ENCODE measurements around the gene NDST1.
"Not testable (repeated sequence)": the region's sequence is repeated elsewhere in the genome, so short reads cannot be mapped to it uniquely, and the experiment has no call there.

Gene NDST1

GRCh38 chr5:150508828-150509227 is 897 bp downstream of the NDST1 start:
- no peak for DNase-seq

GRCh38 chr5:150509992-150510391 is 2.1 kb downstream of the NDST1 start:
- no peak for DNase-seq

DNA sequence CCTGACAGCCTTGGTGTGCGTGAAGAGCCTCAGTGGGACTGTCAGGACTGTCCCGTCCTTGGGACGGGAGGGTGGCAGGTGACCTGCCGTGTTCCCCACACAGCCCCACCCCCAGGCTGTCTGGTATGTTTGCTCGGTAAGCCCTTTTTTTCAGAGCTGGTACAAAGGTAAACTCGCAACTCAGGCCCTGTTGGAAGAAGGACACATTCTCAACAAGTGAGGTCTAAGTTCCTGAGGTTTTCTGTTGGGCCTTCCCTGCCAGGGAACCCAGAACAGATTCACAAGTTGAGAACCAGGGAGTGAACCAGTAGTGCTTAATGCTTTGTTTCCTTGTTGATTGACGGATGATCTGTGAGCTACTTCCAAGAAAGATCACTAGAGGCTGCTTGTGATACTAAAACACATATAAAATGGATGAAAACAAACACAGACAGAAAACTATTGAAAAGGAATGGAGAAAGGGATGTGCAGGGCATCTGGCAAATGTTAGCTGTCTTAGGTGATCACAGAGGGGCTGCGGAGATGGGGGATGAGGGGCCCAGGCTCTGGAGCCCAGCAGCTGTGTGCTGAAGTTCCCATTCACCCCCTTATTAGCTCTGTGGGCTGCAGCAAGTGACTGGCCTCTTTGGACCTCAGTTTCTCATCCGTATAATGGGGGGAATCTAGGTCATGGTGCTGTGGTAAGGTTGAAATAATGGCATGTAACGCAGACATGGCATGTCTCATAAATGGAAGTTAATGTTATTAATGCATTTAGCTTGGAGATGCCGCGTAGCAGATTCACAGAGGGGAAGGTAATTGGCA is 2.7 kb downstream of the NDST1 start:
- DNase-seq: no peak

GRCh38 chr5:150511578-150512367 is 3.8 kb downstream of the NDST1 start:
- no peak for DNase-seq

GRCh38 chr5:150512368-150512747 is 4.4 kb downstream of the NDST1 start:
- no peak for DNase-seq

DNA sequence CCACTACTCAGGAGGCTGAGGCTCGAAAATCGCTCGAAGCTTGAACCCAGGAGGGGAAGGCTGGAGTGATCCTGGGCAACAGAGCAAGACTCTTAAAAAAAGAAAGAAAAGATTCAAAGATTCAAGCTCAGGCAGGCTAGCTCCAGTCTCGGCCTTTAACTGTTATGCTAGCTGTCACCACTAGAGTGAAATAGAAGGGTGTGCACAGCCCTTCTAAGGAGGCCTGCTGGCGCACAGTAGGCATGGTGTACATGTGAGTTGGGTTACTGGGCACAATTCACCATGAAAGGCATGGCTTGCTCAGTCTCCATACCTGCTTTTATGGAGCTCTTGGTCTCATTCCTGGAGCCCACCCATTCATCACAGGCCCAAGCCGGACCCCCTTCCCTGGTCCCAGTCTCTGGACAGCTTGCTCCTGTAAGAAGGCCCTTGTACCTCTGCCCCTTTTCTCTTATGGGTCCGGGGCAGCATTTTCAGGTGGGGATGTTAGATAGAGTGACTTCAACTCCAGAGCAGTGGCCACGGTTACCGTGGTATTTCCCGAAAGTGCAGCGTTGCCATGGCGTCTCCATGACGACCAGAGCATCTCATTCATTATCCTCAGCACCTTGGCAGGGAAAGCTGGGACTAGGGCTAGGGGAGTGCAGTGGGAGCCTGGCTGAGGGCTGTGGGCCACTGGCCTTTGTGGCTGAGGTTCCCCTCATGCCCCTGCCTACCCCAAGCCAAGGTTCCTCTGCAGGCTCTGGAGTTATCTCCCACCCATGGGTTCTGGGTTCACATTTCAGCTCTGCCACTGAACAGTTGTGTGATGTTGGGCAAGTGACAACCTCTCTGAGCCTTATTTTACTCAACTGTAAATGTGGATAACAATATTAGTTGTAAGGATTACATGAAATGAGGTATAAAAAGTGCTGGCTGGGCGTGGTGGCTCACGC is 5.7 kb downstream of the NDST1 start:
- DNase-seq: peak in 1 of 2 experiments; percentile 6

DNA sequence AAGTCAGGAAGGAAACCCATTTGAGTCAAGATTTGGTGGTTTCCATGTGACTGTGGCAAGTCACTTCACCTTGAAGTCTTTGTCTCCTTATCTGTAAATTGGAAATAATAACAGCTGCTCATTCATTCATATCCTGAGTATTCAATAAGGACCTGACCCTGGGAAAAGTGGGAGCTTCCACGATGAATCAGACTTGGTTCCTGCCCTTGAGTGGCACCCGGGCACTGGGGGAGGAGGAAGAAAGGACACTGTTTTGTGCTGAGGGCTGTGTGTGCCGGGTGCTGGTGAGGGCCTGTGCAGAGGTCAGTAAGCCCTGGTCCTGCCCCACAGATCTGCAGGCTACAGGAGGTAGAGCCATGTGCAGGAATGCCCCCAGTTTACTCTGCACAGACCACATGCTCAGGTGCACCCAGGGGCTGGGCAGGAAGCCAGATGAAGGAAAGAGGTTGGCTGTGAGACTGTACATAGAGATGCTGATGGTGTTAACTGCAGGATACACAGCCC is 6.8 kb downstream of the NDST1 start:
- no peak for DNase-seq

DNA sequence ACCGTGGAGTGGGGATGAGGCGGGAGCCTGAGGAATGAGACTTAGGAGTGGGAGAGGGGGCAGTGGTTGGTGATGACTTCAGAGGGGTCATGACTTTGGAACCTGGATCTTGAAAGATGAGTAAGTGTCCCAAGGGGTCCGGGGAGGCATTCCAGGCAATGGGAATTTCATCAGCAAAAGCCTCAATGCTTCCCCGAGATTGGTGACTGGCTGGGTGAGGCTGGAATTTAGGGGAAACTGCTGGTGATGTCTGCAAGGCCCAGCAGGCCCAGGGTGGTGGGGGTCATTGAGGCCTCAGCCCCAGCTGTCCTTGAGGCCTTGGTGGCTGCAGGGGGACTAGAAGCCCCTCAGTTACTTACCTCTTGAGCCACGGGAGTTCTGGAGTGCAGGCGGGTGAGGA is 7.5 kb downstream of the NDST1 start:
- DNase-seq: no peak

GRCh38 chr5:150516011-150516410 is 8.1 kb downstream of the NDST1 start:
- no peak for DNase-seq

GRCh38 chr5:150517272-150518152 is 9.6 kb downstream of the NDST1 start:
- DNase-seq: no peak

DNA sequence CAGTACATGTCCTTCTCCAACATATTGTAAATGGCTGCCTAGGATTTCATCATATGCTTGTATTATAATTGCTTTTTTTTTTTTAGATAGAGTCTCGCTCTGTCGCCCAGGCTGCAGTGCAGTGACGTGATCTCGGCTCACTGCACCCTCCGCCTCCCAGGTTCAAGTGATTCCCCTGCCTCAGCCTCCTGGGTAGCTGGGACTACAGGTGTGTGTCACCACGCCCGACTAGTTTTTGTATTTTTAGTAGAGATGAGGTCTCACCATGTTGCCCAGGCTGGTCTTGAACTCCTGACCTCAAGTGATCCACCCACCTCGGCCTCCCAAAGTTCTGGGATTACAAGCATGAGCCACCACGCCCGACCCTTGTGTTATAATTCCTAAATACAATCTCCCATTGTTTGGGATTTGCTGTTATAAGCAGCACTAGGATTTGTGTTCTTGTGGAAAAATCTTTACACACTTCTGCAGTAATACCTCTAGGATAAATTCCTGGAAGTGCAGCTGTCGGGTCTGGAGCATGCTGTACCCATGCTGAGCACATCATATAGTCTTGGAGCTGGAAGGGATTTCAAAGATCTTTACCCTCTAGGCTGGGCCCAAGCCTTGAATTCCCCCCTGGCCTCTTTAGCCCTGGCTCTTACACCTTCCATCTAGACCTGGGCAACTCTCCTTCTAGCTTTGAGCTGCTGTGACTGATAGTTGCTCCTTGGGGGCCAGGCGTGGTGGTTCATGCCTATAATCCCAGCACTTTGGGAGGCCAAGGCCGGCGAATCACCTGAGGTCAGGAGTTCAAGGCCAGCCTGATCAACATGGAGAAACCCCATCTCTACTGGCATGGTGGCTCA is 11.0 kb downstream of the NDST1 start:
- not testable (repeated sequence) for DNase-seq

DNA sequence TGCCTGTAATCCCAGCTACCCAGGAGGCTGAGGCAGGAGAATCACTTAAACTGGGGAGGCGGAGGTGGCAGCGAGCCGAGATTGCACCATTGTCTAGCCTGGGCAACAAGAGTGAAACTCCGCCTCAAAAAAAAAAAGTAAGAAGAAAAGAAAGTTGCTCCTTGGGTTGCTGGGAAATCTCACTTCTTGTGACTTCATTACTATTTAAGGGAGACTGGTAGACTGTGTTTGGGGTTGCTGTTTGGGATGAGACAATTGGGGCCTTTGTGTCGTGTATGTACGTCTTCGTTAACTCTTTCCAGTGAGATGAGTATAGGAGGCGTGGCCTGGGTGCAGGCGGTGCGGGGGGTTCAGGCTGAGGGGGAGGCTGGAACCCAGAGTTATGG is 11.6 kb downstream of the NDST1 start:
- no peak for DNase-seq

- no peak for DNase-seq
Measured at GRCh38 chr5:150519978-150520377, 12.0 kb downstream of the NDST1 start.

GRCh38 chr5:150520747-150521521 is 13.0 kb downstream of the NDST1 start:
- no peak for DNase-seq

- no peak for DNase-seq
Measured at GRCh38 chr5:150521522-150521817, 13.5 kb downstream of the NDST1 start.

GRCh38 chr5:150521939-150522503 is 14.1 kb downstream of the NDST1 start:
- no peak for DNase-seq

GRCh38 chr5:150522504-150523414 is 14.8 kb downstream of the NDST1 start:
- DNase-seq: no peak

DNA sequence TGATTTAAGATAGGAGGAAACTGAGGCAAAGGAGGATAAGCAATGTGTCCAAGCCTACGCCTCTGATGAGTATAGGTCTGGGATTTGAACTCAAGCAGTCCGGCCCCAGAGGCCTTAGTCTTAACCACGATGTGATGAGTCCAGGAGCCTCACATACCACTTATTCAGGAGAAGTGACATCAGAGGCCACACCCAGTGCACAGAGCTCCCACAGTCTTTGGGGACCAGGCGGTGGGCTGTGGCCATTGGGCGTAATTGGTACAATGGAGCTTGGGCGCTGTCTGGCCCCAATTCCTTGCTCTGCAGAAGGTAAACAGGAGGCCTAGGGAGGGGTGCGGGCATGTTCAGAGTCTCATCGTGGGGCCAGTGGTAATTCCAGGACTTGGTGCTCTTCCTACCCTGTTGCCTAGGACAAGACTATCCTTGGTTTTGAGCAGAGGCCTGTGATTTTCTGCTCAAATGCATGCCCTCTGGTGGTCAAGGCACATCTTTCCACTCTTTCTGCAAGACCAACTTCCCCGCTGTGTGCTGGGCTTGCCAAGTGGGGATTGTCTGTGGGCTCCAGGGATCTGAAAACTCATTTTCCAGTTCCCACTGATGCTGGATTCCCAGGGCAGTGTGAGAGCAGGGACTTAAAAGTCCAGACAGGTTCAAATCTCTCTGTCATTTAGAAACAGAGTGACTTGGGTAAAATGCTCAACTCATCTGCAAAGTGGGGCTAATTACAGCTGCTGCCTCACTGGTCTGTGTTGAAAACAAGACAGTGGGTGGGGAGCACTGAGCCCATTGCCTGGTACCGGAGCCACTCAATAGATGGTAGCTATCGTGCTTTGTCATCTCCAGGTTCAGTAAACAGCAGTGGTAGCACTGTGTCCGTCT is 15.8 kb downstream of the NDST1 start:
- DNase-seq: peak; percentile 42 to 56

Data from Kasumi-1 (cell line).